SK-N-SH treated with all-trans-retinoic acid at 6 μM for 48 hours (cell line): Measurements from ENCODE around the gene GALNTL6.

ENCODE experiments used
- OSR1 ChIP-seq: fragments of 250-450 bp; sonication (Bioruptor Pico); IDR thresholded peaks from 2 replicates; pipeline ENCODE4 v1.8.0; 2022; ENCODE audit warnings: moderate library complexity, mild to moderate bottlenecking, inconsistent platforms
- RARB ChIP-seq: fragments of 250-450 bp; sonication (Bioruptor Pico); IDR thresholded peaks from 2 replicates; pipeline ENCODE4 v1.8.0; 2021; ENCODE audit warnings: mild to moderate bottlenecking, moderate library complexity
- TOX ChIP-seq: fragments of 250-450 bp; sonication (Bioruptor Pico); IDR thresholded peaks from 2 replicates; pipeline ENCODE4 v1.8.0; 2021; ENCODE audit warnings: mild to moderate bottlenecking, moderate library complexity, borderline replicate concordance
- TF ChIP-seq, protein P1 (sequence below): fragments of 250-450 bp; sonication (Bioruptor Pico); IDR thresholded peaks from 2 replicates; pipeline ENCODE4 v1.8.0; 2020; ENCODE audit warnings: mild to moderate bottlenecking, moderate library complexity, borderline replicate concordance

DNA sequence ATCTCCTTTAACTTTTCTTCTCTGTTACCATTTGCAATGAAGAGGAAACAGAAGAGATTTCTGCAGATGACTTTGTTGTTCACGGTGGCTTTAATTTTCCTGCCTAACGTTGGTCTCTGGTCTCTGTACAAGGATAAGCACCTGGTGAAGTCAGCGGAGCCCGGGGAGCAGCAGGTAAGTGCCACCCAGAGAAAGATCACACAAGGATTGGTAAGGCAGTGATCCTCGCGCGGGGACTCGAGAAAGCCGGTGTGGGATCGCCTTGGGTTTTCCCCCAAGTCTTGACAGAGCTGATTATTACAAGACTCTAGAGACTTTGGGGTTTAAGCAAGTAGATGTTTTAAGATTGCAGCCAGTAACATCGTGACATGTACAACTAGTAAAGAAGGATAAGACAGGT is 1.3 kb downstream of the GALNTL6 start:
- TF ChIP-seq, protein P1, sequence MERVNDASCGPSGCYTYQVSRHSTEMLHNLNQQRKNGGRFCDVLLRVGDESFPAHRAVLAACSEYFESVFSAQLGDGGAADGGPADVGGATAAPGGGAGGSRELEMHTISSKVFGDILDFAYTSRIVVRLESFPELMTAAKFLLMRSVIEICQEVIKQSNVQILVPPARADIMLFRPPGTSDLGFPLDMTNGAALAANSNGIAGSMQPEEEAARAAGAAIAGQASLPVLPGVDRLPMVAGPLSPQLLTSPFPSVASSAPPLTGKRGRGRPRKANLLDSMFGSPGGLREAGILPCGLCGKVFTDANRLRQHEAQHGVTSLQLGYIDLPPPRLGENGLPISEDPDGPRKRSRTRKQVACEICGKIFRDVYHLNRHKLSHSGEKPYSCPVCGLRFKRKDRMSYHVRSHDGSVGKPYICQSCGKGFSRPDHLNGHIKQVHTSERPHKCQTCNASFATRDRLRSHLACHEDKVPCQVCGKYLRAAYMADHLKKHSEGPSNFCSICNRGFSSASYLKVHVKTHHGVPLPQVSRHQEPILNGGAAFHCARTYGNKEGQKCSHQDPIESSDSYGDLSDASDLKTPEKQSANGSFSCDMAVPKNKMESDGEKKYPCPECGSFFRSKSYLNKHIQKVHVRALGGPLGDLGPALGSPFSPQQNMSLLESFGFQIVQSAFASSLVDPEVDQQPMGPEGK (CRISPR knock-in tag): no peak
- TF ChIP-seq TOX (no peak), RARB (no peak), OSR1 (CRISPR knock-in tag) (no peak)
